ENCODE measurements around the gene ATG101.

DNA sequence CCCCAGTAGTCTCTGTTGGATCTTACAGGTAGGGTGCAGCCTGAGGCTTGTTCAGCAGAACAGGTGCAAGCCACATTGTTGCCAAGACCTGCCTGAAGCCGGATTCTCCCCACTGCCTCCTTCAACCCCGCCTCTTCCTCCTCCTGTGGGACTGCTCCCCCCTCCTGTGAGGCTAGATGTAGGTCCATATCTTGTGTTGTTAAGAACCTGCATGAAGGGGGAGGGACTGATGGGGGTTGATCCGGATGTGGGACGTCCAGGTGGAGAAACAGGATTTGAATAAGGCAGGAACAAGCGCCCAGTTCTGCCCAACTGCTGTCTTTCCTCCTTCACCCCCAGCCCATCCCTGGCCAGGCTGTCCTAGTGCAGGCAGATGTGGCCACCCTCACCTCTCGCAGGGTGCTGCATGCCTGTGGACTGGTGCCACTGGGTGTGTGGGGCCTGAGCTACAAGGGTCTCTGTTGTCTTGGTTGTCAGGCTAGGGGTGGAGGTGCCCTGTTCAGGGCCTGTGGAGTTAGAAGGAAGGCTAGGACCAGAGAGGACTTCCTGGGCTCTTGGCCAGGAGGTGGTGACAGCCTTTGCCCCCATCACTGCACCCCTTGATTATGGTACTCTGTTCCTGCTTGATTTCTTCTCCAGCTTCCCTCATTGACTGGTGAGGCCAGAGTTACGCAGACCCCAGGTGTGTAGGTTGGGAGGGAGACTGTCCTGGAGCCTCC, 17.2 kb upstream of the ATG101 start:
- TF ChIP-seq, protein P1, sequence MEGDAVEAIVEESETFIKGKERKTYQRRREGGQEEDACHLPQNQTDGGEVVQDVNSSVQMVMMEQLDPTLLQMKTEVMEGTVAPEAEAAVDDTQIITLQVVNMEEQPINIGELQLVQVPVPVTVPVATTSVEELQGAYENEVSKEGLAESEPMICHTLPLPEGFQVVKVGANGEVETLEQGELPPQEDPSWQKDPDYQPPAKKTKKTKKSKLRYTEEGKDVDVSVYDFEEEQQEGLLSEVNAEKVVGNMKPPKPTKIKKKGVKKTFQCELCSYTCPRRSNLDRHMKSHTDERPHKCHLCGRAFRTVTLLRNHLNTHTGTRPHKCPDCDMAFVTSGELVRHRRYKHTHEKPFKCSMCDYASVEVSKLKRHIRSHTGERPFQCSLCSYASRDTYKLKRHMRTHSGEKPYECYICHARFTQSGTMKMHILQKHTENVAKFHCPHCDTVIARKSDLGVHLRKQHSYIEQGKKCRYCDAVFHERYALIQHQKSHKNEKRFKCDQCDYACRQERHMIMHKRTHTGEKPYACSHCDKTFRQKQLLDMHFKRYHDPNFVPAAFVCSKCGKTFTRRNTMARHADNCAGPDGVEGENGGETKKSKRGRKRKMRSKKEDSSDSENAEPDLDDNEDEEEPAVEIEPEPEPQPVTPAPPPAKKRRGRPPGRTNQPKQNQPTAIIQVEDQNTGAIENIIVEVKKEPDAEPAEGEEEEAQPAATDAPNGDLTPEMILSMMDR (IDR thresholded peaks at IDR 0.05) = no peak
- TF ChIP-seq EP300 (IDR thresholded peaks at IDR 0.05) (no peak), POLR2A (IDR thresholded peaks at IDR 0.05) (no peak)

All from suprapubic skin (tissue), 3 donors.